HG02588 (cell line): ENCODE results near the gene ANXA4.

ENCODE experiments used
- ATAC-seq: cut with Tn5 transposase; IDR thresholded peaks from one replicate; pipeline ENCODE4 v1.9.1; 2021; ENCODE audit warnings: mild to moderate bottlenecking, moderate library complexity; ENCODE audit not compliant: unreplicated experiment

Gene ANXA4

GRCh38 chr2:69836316-69836715, 94.4 kb downstream of the ANXA4 start:
- no peak for ATAC-seq

- ATAC-seq, result no peak
Observed at GRCh38 chr2:69837533-69837932, 95.6 kb downstream of the ANXA4 start.

GRCh38 chr2:69843993-69844392, 102.1 kb downstream of the ANXA4 start:
- no peak for ATAC-seq

- no peak for ATAC-seq
Observed at GRCh38 chr2:69844560-69844959, 102.6 kb downstream of the ANXA4 start.

- ATAC-seq, result no peak
Observed at GRCh38 chr2:69846182-69847067, 104.5 kb downstream of the ANXA4 start.

GRCh38 chr2:69847068-69847828, 105.3 kb downstream of the ANXA4 start:
- ATAC-seq, result no peak

GRCh38 chr2:69848186-69848790, 106.4 kb downstream of the ANXA4 start:
- no peak for ATAC-seq

GRCh38 chr2:69858261-69858660, 116.3 kb downstream of the ANXA4 start:
- no peak for ATAC-seq

- no peak for ATAC-seq
Observed at GRCh38 chr2:69863298-69863697, 121.4 kb downstream of the ANXA4 start.
